Endothelial cell of umbilical vein (primary cell): ENCODE results near the gene CARD8. TPM values are rescaled to one million over a fixed set of nuclear protein-coding genes. Genes with fewer than 3 reads are reported as not detected.

ENCODE experiments used
- BruUV-seq: library from RNA; stranded (reverse); fragments of 400-500 nt; replicated peaks from 2 replicates; lab custom pipeline; 2021; lab: Mats Ljungman, UMichigan
- CTCF ChIA-PET: fragments of 300-600, 350-600 bp; sonication (Branson Sonifier 250); formaldehyde crosslinking; loops from one replicate; lab custom pipeline; 2021; ENCODE audit warnings: antibody characterized with exemption, inconsistent platforms; lab: Charles Lee
- POLR2A ChIA-PET: fragments of 300-600, 350-600 bp; sonication (Branson Sonifier 250); formaldehyde crosslinking; loops from one replicate; lab custom pipeline; 2021; ENCODE audit warnings: antibody characterized with exemption, inconsistent platforms; lab: Charles Lee
- DNase-seq: peaks from one replicate; pipeline ENCODE4 v3.0.0-alpha.2; 2011; ENCODE audit warnings: low read depth, low spot score
- FAIRE-seq: peaks from 2 replicates; lab custom pipeline; 2011; peaks lifted over from hg19 to GRCh38; lab: Jason Lieb, UNC
- H2AFZ ChIP-seq: 2 replicates; pipeline ENCODE4 v1.6.0; 2012; ENCODE audit warnings: low read depth, low read length, control low read depth, inconsistent platforms
- H3K27ac ChIP-seq: 2 replicates; pipeline ENCODE4 v1.5.1; 2011; ENCODE audit warnings: low read depth, mild to moderate bottlenecking, control low read depth, low read length, moderate library complexity; ENCODE audit not compliant: insufficient read depth
- H3K27me3 ChIP-seq, 2 experiments: 2 replicates each; pipeline versions ENCODE4 v1.6.0 to v1.6.1; 2011; ENCODE audit warnings: low read length in 2 of 2, mixed read lengths in 1 of 2; ENCODE audit not compliant: control insufficient read depth in 2 of 2, insufficient read depth in 2 of 2
- H3K36me3 ChIP-seq, 2 experiments: 2 replicates in 1 of 2; 3 replicates in 1 of 2; pipeline ENCODE4 v1.5.1; 2011; ENCODE audit warnings: low read length in 2 of 2, mild to moderate bottlenecking in 1 of 2, moderate library complexity in 1 of 2; ENCODE audit not compliant: control insufficient read depth in 2 of 2, insufficient read depth in 2 of 2; ENCODE audit errors: extremely low read depth in 1 of 2
- H3K4me1 ChIP-seq: 3 replicates; pipeline ENCODE4 v1.5.1; 2011; ENCODE audit warnings: mild to moderate bottlenecking, low read length; ENCODE audit not compliant: control insufficient read depth, insufficient read depth; ENCODE audit errors: extremely low read depth
- H3K4me2 ChIP-seq: 2 replicates; pipeline ENCODE4 v1.6.1; 2011; ENCODE audit warnings: low read length, control low read depth, mixed read lengths; ENCODE audit not compliant: insufficient read depth
- H3K4me3 ChIP-seq, 3 experiments: fragments of 200-600 bp in 1 of 3; sonication (generic), shearing (Covaris generic) in 1 of 3; replicated peaks in 1 of 3; 2 replicates each; pipeline ENCODE4 v1.5.1; 2011 to 2016; ENCODE audit warnings: control low read depth in 3 of 3, low read length in 3 of 3, mild to moderate bottlenecking in 2 of 3, inconsistent platforms in 1 of 3, low read depth in 1 of 3, moderate library complexity in 1 of 3; ENCODE audit not compliant: insufficient read depth in 1 of 3
- H3K79me2 ChIP-seq: 2 replicates; pipeline ENCODE4 v1.6.0; 2012; ENCODE audit warnings: low read length, inconsistent platforms; ENCODE audit not compliant: control insufficient read depth, insufficient read depth
- H3K9ac ChIP-seq: replicated peaks from 2 replicates; pipeline ENCODE3; 2011; ENCODE audit warnings: low read length, control low read depth; ENCODE audit not compliant: insufficient read depth; ENCODE audit errors: extremely low read depth
- H3K9me1 ChIP-seq: replicated peaks from 3 replicates; pipeline ENCODE4 v1.6.0; 2011; ENCODE audit warnings: mild to moderate bottlenecking, low read length; ENCODE audit not compliant: control insufficient read depth, insufficient read depth; ENCODE audit errors: extremely low read depth
- H3K9me3 ChIP-seq: replicated peaks from 2 replicates; pipeline ENCODE4 v1.5.1; 2012; ENCODE audit warnings: low read length, inconsistent platforms; ENCODE audit not compliant: control insufficient read depth, insufficient read depth
- H4K20me1 ChIP-seq: replicated peaks from 2 replicates; pipeline ENCODE3; 2011; ENCODE audit warnings: mild to moderate bottlenecking, low read length; ENCODE audit not compliant: control insufficient read depth, insufficient read depth; ENCODE audit errors: extremely low read depth
- EZH2 ChIP-seq: IDR thresholded peaks from 2 replicates; pipeline ENCODE4 v1.6.1; 2012; ENCODE audit warnings: borderline replicate concordance, low read depth, mild to moderate bottlenecking, moderate library complexity, low read length, inconsistent platforms; ENCODE audit not compliant: severe bottlenecking
- FOS ChIP-seq: IDR thresholded peaks from 2 replicates; pipeline ENCODE4 v1.6.1; 2011; ENCODE audit warnings: mild to moderate bottlenecking, low read length, moderate library complexity, borderline replicate concordance; ENCODE audit not compliant: insufficient read depth
- GATA2 ChIP-seq: IDR thresholded peaks from 2 replicates; pipeline ENCODE4 v1.7.0; 2011; ENCODE audit warnings: low read depth, mild to moderate bottlenecking, moderate library complexity, mixed read lengths, low read length; ENCODE audit not compliant: insufficient read length, insufficient read depth
- MYC ChIP-seq: IDR thresholded peaks from one replicate; pipeline ENCODE4 v1.6.1; 2011; ENCODE audit warnings: mild to moderate bottlenecking, low read depth, low read length
- POLR2A ChIP-seq: IDR thresholded peaks from 2 replicates; pipeline ENCODE4 v1.6.1; 2012; ENCODE audit warnings: low read depth, mild to moderate bottlenecking, control low read depth, low read length
- dilution Hi-C: fragments of 300-500 bp; cut with MboI; formaldehyde crosslinking; loops from one replicate; pipeline ENCODE4 v1.15.0; 2019; ENCODE audit warnings: low sequenced_read_pairs; ENCODE audit not compliant: extremely low pct_ligation_motif_present
- intact Hi-C: fragments of 100-400 bp; cut with micrococcal nuclease; formaldehyde crosslinking; loops from one replicate; pipeline ENCODE4 v1.10.0; 2022
- polyA plus RNA-seq, 4 experiments: library from polyadenylated mRNA; depleted of rRNA in 3 of 4; stranded (reverse) in 3 of 4; unstranded in 1 of 4; fragments of >200 nt; gene quantifications; 2 replicates each; pipeline versions ENCODE4 v1.2.1 to v1.2.3, GENCODE V29; 2011 to 2012; ENCODE audit warnings: missing spikeins in 1 of 4
- total RNA-seq: library from RNA; stranded (reverse); gene quantifications from 2 replicates; pipeline ENCODE4 v1.2.3, GENCODE V29; 2021
- TF ChIP-seq, protein P1 (sequence below): IDR thresholded peaks from 2 replicates; pipeline ENCODE4 v1.6.1; 2011; ENCODE audit not compliant: insufficient read depth, insufficient read length
- TF ChIP-seq, protein P2 (sequence below), 2 donors: IDR thresholded peaks; 1 replicate in 1 of 2; 2 replicates in 1 of 2; pipeline ENCODE4 v1.5.1; 2011; ENCODE audit warnings: low read length in 2 of 2, mild to moderate bottlenecking in 2 of 2, moderate library complexity in 2 of 2, control low read depth in 1 of 2, inconsistent platforms in 1 of 2, low read depth in 1 of 2; ENCODE audit not compliant: insufficient read depth in 1 of 2; ENCODE audit errors: extremely low read depth in 1 of 2

CARD8 gene
- total and polyA plus RNA-seq, 2 donors (not counting 3 experiments of a cell fraction or from before 2014, with no cell fraction given) = 64.6 to 123 TPM

DNA sequence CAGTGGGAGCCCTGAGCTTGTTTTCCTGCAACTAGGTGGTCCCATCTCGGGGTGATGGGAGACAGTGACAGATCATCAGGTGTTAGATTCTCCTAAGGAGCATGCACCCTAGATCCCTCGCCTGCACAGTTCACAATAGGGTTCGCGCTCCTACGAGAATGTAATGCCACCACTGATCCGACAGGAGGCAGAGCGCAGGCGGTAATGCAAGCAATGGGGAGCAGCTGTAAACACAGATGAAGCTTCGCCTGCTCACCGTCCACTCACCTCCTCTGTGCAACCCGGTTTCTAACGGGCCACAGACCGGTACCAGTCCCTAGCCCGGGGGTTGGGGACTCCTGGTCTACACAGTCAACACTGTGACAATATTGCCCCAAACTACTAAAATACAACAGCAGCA, 38.8 kb downstream of the CARD8 start:
- no peak for FAIRE-seq
- ChIA-PET POLR2A (no interaction called here), CTCF (interaction anchor here (2.9 kb wide), 1 partner anchor 13 kb away, joined by 15 read pairs; no protein-coding TSS in a partner anchor)
- no peak for DNase-seq
- H4K20me1 ChIP-seq = no peaks in the 10 kb centered on the region
- dilution Hi-C loops (no loop called here), intact Hi-C loops (no loop called here)
- no peaks in the 10 kb centered on the region for H3K27me3 ChIP-seq
- BruUV-seq = no TSS peak
- H3K9me1 ChIP-seq = no peaks in the 10 kb centered on the region
- no peak overlapping the region for H2AFZ ChIP-seq
- no peak for TF ChIP-seq POLR2A
- no peak for TF ChIP-seq FOS
- no peak for TF ChIP-seq EZH2
- no peak for TF ChIP-seq GATA2
- TF ChIP-seq, protein P1, sequence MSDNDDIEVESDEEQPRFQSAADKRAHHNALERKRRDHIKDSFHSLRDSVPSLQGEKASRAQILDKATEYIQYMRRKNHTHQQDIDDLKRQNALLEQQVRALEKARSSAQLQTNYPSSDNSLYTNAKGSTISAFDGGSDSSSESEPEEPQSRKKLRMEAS = no peak
- TF ChIP-seq MYC = no peak
- TF ChIP-seq, protein P2, sequence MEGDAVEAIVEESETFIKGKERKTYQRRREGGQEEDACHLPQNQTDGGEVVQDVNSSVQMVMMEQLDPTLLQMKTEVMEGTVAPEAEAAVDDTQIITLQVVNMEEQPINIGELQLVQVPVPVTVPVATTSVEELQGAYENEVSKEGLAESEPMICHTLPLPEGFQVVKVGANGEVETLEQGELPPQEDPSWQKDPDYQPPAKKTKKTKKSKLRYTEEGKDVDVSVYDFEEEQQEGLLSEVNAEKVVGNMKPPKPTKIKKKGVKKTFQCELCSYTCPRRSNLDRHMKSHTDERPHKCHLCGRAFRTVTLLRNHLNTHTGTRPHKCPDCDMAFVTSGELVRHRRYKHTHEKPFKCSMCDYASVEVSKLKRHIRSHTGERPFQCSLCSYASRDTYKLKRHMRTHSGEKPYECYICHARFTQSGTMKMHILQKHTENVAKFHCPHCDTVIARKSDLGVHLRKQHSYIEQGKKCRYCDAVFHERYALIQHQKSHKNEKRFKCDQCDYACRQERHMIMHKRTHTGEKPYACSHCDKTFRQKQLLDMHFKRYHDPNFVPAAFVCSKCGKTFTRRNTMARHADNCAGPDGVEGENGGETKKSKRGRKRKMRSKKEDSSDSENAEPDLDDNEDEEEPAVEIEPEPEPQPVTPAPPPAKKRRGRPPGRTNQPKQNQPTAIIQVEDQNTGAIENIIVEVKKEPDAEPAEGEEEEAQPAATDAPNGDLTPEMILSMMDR (IDR thresholded peaks at IDR 0.05; ENCODE audit: extremely low read depth in 1 of 2, insufficient read depth in 1 of 2, low read depth in 1 of 2, low read length in 2 of 2) = no peak
- H3K9me3 ChIP-seq = no peaks in the 10 kb centered on the region
- no peaks in the 10 kb centered on the region for H3K79me2 ChIP-seq
- H3K36me3 ChIP-seq = peaks cover 21 to 30% of the 10 kb centered on the region in 2 experiments
- H3K4me1 ChIP-seq = peaks cover 19% of the 10 kb centered on the region
- no peak overlapping the region for H3K4me2 ChIP-seq
- no peak overlapping the region for H3K4me3 ChIP-seq
- no peak overlapping the region for H3K9ac ChIP-seq
- H3K27ac ChIP-seq = no peak overlapping the region
